ENCODE results near the gene DCAF5. TPM values are rescaled to one million over a fixed set of nuclear protein-coding genes. Genes with fewer than 3 reads are reported as not detected.
A peak's percentile ranks its signal among the peaks of the same experiment; 100 is the strongest.

The DCAF5 gene
- total and polyA plus RNA-seq, 8 donors = 15.9 to 30.4 (median 20.2) TPM

DNA sequence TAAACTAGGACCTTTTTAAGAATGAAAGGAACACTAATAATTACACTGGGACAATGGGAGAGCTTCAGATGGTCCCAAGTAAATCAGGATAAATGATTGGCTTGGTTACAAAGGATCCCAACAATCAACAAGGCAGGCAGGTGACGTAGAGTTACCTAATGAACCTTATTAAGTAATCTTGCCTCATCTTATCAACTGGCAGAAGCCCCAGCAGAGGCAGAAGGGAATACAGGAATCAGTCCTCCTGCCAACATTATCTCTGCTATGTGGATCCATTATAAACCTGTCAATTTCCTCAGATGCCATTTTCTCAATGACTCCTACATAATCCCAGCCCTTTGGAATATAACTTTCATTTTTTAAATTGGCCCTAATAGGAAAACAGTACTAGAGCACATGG is 11.4 kb downstream of the DCAF5 start:
- DNase-seq (no peak), ATAC-seq (no peak), FAIRE-seq (no peak)
- Histone ChIP-seq H3K4me3 (no peak overlapping the region), H3K9me3 (no peaks in the 10 kb centered on the region), H3K27ac (no peak overlapping the region), H3K36me3 (no peaks in the 10 kb centered on the region), H3K4me1 (peaks cover 0 to 12% (median 11%) of the 10 kb centered on the region in 3 donors), H3K27me3 (no peaks in the 10 kb centered on the region)
- 41 to 43% methylated on average over 1 of the region's 1 CpG for WGBS, 2 donors
- intact Hi-C loops (cut with DNase I) = no loop called here
- TF ChIP-seq, protein P1, sequence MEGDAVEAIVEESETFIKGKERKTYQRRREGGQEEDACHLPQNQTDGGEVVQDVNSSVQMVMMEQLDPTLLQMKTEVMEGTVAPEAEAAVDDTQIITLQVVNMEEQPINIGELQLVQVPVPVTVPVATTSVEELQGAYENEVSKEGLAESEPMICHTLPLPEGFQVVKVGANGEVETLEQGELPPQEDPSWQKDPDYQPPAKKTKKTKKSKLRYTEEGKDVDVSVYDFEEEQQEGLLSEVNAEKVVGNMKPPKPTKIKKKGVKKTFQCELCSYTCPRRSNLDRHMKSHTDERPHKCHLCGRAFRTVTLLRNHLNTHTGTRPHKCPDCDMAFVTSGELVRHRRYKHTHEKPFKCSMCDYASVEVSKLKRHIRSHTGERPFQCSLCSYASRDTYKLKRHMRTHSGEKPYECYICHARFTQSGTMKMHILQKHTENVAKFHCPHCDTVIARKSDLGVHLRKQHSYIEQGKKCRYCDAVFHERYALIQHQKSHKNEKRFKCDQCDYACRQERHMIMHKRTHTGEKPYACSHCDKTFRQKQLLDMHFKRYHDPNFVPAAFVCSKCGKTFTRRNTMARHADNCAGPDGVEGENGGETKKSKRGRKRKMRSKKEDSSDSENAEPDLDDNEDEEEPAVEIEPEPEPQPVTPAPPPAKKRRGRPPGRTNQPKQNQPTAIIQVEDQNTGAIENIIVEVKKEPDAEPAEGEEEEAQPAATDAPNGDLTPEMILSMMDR (IDR thresholded peaks at IDR 0.05) = no peak

DNA sequence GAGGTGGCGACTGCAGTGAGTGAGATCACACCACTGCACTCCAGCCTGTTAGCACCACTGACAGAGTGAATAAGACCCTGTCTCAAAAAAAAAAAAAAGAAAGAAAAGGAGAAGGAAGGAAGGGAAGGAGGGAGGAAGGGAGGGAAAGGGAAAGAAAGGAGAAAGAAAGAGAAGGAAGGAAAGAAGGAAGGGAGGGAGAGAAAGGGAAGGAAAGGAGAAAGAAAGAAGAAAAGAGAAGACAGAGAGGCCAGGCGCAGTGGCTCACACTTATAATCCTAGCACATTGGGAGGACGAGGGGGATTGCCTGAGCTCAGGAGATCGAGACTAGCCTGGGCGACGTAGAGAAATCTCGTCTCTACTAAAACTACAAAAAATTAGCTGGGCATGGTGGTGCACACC is 13.2 kb downstream of the DCAF5 start:
- TF ChIP-seq, protein P1 (IDR thresholded peaks at IDR 0.05) = no peak
- Histone ChIP-seq H3K9me3 (no peaks in the 10 kb centered on the region), H3K27me3 (no peaks in the 10 kb centered on the region), H3K4me3 (no peak overlapping the region), H3K36me3 (no peaks in the 10 kb centered on the region), H3K27ac (no peak overlapping the region), H3K4me1 (peaks cover 0 to 4% (median 0%) of the 10 kb centered on the region in 3 donors)
- no peak for DNase-seq
- no peak for ATAC-seq
- WGBS, 2 donors = 80 to 82% methylated on average over 7 of the region's 7 CpGs
- intact Hi-C loops (cut with DNase I) = no loop called here
- no peak for FAIRE-seq

DNA sequence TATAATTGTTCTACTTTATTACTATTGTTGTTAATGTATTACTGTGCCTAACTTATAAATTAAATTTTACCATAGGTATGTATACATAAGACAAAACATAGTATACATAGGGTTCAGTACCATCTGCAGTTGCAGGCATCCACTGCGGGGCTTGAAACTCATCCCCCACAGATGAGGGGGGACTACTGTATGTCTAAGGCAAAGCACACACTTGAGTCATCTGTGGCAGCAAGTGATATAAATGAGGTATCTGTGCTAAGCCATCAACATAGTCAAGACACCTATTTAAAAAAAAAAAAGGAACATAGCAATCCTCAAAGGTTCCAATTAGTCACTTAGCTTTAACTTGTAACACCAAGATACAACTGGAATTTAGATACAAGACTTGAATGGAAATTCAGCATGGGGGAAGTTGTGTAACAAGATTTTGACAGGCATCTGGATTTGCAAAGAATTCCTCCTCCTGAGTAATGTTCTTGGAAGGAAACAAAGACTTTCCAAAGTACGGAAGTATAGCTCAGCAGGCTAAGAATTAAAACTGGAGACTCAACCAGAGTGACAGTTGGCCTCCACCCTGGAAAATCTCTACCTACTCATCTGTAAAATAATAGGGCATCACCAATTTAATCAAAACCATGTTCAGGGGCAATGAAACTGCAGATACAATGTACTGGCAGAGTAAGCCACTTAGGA is 14.9 kb downstream of the DCAF5 start:
- H3K27me3 ChIP-seq = no peaks in the 10 kb centered on the region
- ATAC-seq (peak in 1 of 4 donors; percentile 33), DNase-seq (no peak), FAIRE-seq (no peak)
- no peak overlapping the region for H3K4me3 ChIP-seq
- no peaks in the 10 kb centered on the region for H3K36me3 ChIP-seq
- 60 to 71% methylated on average over 2 of the region's 2 CpGs for WGBS, 2 donors
- peak overlapping the region in 1 of 4 donors; percentile 3 for H3K27ac ChIP-seq
- no peaks in the 10 kb centered on the region for H3K9me3 ChIP-seq
- TF ChIP-seq, protein P1 (IDR thresholded peaks at IDR 0.05) = no peak
- peaks cover 3 to 12% (median 4%) of the 10 kb centered on the region in 3 donors for H3K4me1 ChIP-seq
- intact Hi-C loops (cut with DNase I) = no loop called here

DNA sequence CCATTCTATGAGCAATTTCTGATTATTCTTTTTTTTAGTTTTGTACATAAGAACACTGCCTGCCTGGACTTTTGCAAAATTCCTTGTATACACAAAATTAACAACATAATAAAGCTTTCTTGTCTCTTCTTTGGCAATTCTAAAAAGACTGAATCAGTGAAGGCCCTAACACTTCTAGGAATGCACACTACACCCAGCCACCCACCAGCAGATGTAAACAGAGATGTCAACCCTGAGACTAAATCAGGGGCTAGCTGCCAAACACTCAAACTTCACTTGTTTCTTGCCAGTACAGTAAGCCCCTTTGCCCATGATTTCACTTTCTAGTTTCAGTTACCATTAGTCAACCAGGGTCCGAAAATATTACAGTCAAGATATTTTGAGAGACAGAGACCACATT is 15.5 kb downstream of the DCAF5 start:
- H3K27ac ChIP-seq = peak overlapping the region in 1 of 4 donors; percentile 3
- ATAC-seq (no peak), DNase-seq (no peak), FAIRE-seq (no peak)
- 80 to 89% methylated on average over 1 of the region's 1 CpG for WGBS, 2 donors
- H3K36me3 ChIP-seq = no peaks in the 10 kb centered on the region
- intact Hi-C loops (cut with DNase I) = no loop called here
- no peak overlapping the region for H3K4me3 ChIP-seq
- H3K9me3 ChIP-seq = no peaks in the 10 kb centered on the region
- peaks cover 9 to 17% (median 10%) of the 10 kb centered on the region in 3 donors for H3K4me1 ChIP-seq
- H3K27me3 ChIP-seq = no peaks in the 10 kb centered on the region
- TF ChIP-seq, protein P1 (IDR thresholded peaks at IDR 0.05) = no peak

DNA sequence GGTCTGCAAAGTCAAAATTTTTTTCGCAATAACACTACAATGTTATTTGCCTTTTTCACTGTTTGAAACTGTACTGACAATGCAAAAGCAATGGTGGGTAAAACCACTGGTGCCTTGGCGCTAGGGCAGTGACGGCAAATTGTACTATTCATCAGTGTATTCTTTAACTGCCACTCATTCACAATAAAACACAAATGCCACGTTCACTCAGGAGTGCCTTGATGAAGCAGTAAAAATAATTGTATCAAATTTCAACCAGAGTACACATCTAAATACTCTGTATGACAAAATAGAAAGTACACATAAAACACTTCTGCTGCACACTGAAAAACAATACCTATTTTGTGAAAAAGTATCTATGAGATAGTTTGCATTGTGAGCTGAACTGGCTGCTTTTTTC is 17.8 kb downstream of the DCAF5 start:
- Histone ChIP-seq H3K36me3 (no peaks in the 10 kb centered on the region), H3K4me1 (peaks cover 10 to 19% (median 14%) of the 10 kb centered on the region in 3 donors), H3K9me3 (no peaks in the 10 kb centered on the region), H3K4me3 (no peak overlapping the region), H3K27me3 (no peaks in the 10 kb centered on the region), H3K27ac (no peak overlapping the region)
- FAIRE-seq = no peak
- DNase-seq = no peak
- no peak for ATAC-seq
- TF ChIP-seq, protein P1 (IDR thresholded peaks at IDR 0.05) = no peak
- WGBS, 2 donors = 70 to 72% methylated on average over 4 of the region's 4 CpGs
- intact Hi-C loops (cut with DNase I) = no loop called here

All from pancreas (tissue), 10 donors.